ENCODE measurements around the gene AKR1A1. TPM values are rescaled to one million over a fixed set of nuclear protein-coding genes. Genes with fewer than 3 reads are reported as not detected.

Gene AKR1A1
- total RNA-seq, 2 donors from 2014 or later = 44.0 to 57.0 TPM

DNA sequence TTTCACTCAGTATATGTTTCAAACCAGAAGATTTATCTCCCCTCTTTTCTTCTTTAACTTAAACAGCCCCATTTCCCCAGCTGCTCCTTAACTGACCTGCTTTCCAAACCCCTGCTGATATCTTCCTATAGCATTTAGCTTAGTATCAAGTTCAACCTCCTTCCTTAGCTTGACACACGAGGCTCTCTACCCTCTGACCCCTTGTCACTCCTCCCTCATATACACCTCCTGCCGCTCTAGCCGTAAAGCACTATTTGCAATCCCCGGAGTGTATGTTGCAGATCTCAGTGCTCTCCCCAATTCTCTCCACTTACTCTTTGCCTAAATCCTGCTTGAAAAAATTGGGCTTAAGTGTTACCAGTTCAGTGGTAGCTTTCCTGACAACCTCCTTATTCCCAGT is 13.7 kb upstream of the AKR1A1 start:
- no peak overlapping the region for H3K4me3 Mint-ChIP-seq
- ATAC-seq = no peak
- no peaks in the 10 kb centered on the region for H3K36me3 Mint-ChIP-seq (ENCODE audit: low read depth)
- no peaks in the 10 kb centered on the region for H3K27me3 Mint-ChIP-seq
- H3K9me3 ChIP-seq (ENCODE audit: control insufficient read depth, low read length, poor library complexity, severe bottlenecking) = no peaks in the 10 kb centered on the region
- H3K27ac Mint-ChIP-seq = peak overlapping the region; percentile 47
- DNase-seq = no peak
- H3K4me1 Mint-ChIP-seq = peaks cover 11% of the 10 kb centered on the region

GRCh38 chr1:45541193-45541592 is 9.4 kb upstream of the AKR1A1 start:
- no peak for DNase-seq
- H3K36me3 Mint-ChIP-seq (ENCODE audit: low read depth) = no peaks in the 10 kb centered on the region
- no peak overlapping the region for H3K4me3 Mint-ChIP-seq
- H3K27me3 Mint-ChIP-seq = no peaks in the 10 kb centered on the region
- no peak for ATAC-seq
- H3K9me3 ChIP-seq (ENCODE audit: control insufficient read depth, low read length, poor library complexity, severe bottlenecking) = no peaks in the 10 kb centered on the region
- H3K27ac Mint-ChIP-seq = peak overlapping the region; percentile 89
- H3K4me1 Mint-ChIP-seq = peaks cover 34% of the 10 kb centered on the region

DNA sequence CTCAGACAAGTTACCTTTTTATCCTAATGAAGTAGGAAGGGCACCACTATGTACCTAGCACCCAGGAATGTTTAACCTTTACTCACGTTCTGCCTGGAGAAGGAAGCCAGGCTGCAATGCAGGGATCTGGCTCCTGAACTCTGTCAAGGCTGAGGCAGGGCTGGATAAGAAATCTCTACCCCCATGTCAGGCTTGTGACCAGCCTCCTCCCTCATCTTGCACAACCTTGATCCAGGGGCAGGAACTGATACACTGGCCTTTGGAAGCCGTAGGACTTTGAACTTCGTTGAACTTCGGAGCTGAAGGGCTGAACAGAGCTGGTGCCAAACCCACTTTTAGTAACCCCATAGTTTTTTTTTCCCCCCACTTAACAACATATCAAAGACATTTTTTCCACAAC is 8.0 kb upstream of the AKR1A1 start:
- DNase-seq = no peak
- H3K9me3 ChIP-seq (ENCODE audit: control insufficient read depth, low read length, poor library complexity, severe bottlenecking) = no peaks in the 10 kb centered on the region
- H3K27ac Mint-ChIP-seq = peak overlapping the region; percentile 97
- no peaks in the 10 kb centered on the region for H3K27me3 Mint-ChIP-seq
- peaks cover 28% of the 10 kb centered on the region for H3K4me1 Mint-ChIP-seq
- no peak for ATAC-seq
- H3K4me3 Mint-ChIP-seq = no peak overlapping the region
- H3K36me3 Mint-ChIP-seq (ENCODE audit: low read depth) = no peaks in the 10 kb centered on the region

GRCh38 chr1:45543581-45544417 is 6.8 kb upstream of the AKR1A1 start:
- peak overlapping the region; percentile 97 for H3K27ac Mint-ChIP-seq
- H3K4me3 Mint-ChIP-seq = peak overlapping the region; percentile 93
- no peaks in the 10 kb centered on the region for H3K36me3 Mint-ChIP-seq (ENCODE audit: low read depth)
- H3K9me3 ChIP-seq (ENCODE audit: control insufficient read depth, low read length, poor library complexity, severe bottlenecking) = no peaks in the 10 kb centered on the region
- ATAC-seq = peak; percentile 98
- DNase-seq = peak; percentile 55 to 71 (median 58)
- no peaks in the 10 kb centered on the region for H3K27me3 Mint-ChIP-seq
- peaks cover 28% of the 10 kb centered on the region for H3K4me1 Mint-ChIP-seq

DNA sequence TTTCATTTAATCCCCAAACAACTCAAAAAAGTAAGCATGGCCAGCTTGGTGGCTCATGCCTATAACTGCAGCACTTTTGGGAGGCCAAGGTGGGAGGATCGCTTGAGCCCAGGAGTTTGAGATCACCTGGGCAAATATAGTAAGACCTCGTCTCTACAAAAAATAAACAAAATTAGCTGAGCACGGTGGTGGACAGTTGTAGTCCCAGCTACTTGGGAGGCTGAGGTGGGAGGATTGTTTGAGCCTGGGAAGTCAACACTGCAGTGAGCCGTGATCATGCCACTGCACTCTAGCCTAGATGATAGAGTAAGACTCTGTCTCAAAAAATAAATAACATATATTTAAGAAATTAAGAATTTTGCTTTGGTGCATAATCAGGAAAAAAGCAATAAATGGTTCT is 6.1 kb upstream of the AKR1A1 start:
- Mint-ChIP-seq H3K4me1 (peaks cover 28% of the 10 kb centered on the region), H3K4me3 (no peak overlapping the region), H3K27me3 (no peaks in the 10 kb centered on the region), H3K36me3 (ENCODE audit: low read depth) (no peaks in the 10 kb centered on the region), H3K27ac (peak overlapping the region; percentile 97)
- H3K9me3 ChIP-seq (ENCODE audit: control insufficient read depth, low read length, poor library complexity, severe bottlenecking) = no peaks in the 10 kb centered on the region
- DNase-seq (no peak), ATAC-seq (no peak)

DNA sequence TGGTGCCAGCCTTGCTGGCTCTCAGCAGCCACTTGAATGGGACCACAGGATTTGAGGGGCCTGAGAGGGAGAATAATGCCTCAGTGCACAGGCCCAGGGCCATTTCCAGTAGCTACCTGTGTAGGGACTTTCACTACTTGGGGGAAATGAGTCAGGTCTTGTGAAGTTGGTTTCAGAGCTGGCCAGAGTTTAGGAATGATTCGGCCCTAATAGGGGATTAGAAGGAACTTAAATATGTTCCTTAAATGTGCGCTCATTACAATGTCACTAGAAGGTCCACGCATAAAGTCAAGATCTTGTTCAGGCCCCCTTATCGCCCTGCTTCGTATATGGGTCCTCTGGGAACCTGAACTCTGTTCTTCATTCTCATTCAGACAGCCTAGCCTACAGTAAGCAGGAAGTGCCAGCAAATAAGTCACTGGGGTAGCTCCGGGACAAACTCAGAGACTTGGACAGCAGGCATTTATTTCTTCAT is 5.6 kb upstream of the AKR1A1 start:
- ATAC-seq = no peak
- DNase-seq = no peak
- H3K27me3 Mint-ChIP-seq = no peaks in the 10 kb centered on the region
- peak overlapping the region; percentile 97 for H3K27ac Mint-ChIP-seq
- H3K36me3 Mint-ChIP-seq (ENCODE audit: low read depth) = no peaks in the 10 kb centered on the region
- no peaks in the 10 kb centered on the region for H3K9me3 ChIP-seq (ENCODE audit: control insufficient read depth, low read length, poor library complexity, severe bottlenecking)
- H3K4me1 Mint-ChIP-seq = peaks cover 28% of the 10 kb centered on the region
- no peak overlapping the region for H3K4me3 Mint-ChIP-seq

DNA sequence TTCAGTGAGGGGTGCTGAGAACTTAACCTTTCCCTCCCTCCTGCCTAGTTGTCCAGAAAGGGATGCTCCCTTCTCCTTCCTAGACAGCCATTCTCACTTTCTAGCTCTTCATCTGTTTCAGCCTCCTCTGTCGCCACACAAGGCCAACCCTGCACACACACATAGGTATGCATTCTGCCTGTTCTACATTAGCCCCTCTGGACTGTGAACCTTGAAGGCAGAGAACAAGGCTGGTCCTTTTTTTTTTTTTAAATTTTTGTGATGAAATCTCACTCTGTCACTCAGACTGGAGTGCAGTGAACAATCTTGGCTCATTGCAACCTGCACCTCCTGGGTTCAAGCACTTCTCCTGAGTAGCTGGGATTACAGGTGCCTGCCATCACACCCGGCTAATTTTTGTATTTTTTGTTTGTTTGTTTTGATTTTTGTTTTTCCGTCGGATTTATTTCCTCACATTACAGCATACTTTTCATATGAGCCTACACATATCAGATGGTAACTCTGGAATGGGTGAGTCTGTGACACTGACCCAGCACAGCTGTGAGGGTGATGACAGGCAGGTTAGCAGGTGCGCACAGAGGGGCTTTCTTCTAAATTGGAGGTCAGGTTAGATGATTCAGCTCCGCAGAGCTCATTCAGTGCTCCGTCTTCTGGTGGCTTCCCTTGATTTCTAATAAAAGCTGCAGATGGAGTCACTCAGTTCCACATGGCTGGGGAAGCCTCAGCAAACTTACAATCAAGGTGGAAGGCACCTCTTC is 4.9 kb upstream of the AKR1A1 start:
- no peaks in the 10 kb centered on the region for H3K27me3 Mint-ChIP-seq
- ATAC-seq (no peak), DNase-seq (no peak)
- peaks cover 29% of the 10 kb centered on the region for H3K4me1 Mint-ChIP-seq
- H3K27ac Mint-ChIP-seq = peak overlapping the region; percentile 97
- no peak overlapping the region for H3K4me3 Mint-ChIP-seq
- no peaks in the 10 kb centered on the region for H3K36me3 Mint-ChIP-seq (ENCODE audit: low read depth)
- H3K9me3 ChIP-seq (ENCODE audit: control insufficient read depth, low read length, poor library complexity, severe bottlenecking) = no peaks in the 10 kb centered on the region

GRCh38 chr1:45551684-45552083 is 1.1 kb downstream of the AKR1A1 start:
- peak overlapping the region; percentile 92 for H3K27ac Mint-ChIP-seq
- H3K4me3 Mint-ChIP-seq = peak overlapping the region; percentile 94
- peaks cover 3% of the 10 kb centered on the region for H3K36me3 Mint-ChIP-seq (ENCODE audit: low read depth)
- ATAC-seq (no peak), DNase-seq (no peak)
- no peaks in the 10 kb centered on the region for H3K9me3 ChIP-seq (ENCODE audit: control insufficient read depth, low read length, poor library complexity, severe bottlenecking)
- no peaks in the 10 kb centered on the region for H3K27me3 Mint-ChIP-seq
- peaks cover 18% of the 10 kb centered on the region for H3K4me1 Mint-ChIP-seq

GRCh38 chr1:45552331-45552730 is 1.7 kb downstream of the AKR1A1 start:
- H3K4me3 Mint-ChIP-seq = no peak overlapping the region
- peaks cover 18% of the 10 kb centered on the region for H3K4me1 Mint-ChIP-seq
- peak overlapping the region; percentile 73 for H3K27ac Mint-ChIP-seq
- ATAC-seq (no peak), DNase-seq (no peak)
- no peaks in the 10 kb centered on the region for H3K27me3 Mint-ChIP-seq
- no peaks in the 10 kb centered on the region for H3K9me3 ChIP-seq (ENCODE audit: control insufficient read depth, low read length, poor library complexity, severe bottlenecking)
- H3K36me3 Mint-ChIP-seq (ENCODE audit: low read depth) = peaks cover 3% of the 10 kb centered on the region

GRCh38 chr1:45554198-45554597 is 3.6 kb downstream of the AKR1A1 start:
- H3K4me3 Mint-ChIP-seq = no peak overlapping the region
- no peak overlapping the region for H3K27ac Mint-ChIP-seq
- no peaks in the 10 kb centered on the region for H3K27me3 Mint-ChIP-seq
- H3K4me1 Mint-ChIP-seq = peaks cover 19% of the 10 kb centered on the region
- DNase-seq (no peak), ATAC-seq (no peak)
- no peaks in the 10 kb centered on the region for H3K9me3 ChIP-seq (ENCODE audit: control insufficient read depth, low read length, poor library complexity, severe bottlenecking)
- H3K36me3 Mint-ChIP-seq (ENCODE audit: low read depth) = peaks cover 3% of the 10 kb centered on the region

DNA sequence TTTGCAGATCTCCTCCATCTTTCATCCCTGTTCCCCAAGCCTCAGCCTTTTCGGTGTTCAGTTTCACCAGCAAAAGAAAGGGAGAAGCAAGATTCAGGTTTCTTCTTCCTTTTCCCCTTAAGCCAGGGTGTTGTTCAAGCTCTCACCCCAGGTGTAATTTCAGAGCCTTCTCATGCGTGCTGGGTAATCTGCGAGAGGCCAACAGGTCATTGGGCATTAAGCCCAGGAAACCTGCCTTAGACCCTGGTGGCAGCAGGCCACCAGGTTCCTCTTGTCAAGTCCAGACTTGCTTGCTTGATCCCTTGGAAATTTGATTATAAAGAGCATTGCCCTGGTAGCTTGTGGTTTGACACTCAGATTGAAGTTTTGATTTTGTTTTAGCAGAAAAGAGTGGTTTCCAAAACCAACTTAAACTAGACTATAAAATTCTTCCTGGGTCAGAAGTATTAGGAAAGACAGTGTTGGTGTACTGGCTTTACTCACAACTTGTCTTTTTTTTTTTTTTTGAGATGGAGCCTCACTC is 6.9 kb downstream of the AKR1A1 start:
- H3K4me1 Mint-ChIP-seq = peaks cover 4% of the 10 kb centered on the region
- peaks cover 1% of the 10 kb centered on the region for H3K36me3 Mint-ChIP-seq (ENCODE audit: low read depth)
- H3K27me3 Mint-ChIP-seq = no peaks in the 10 kb centered on the region
- no peaks in the 10 kb centered on the region for H3K9me3 ChIP-seq (ENCODE audit: control insufficient read depth, low read length, poor library complexity, severe bottlenecking)
- DNase-seq (no peak), ATAC-seq (no peak)
- no peak overlapping the region for H3K27ac Mint-ChIP-seq
- no peak overlapping the region for H3K4me3 Mint-ChIP-seq

GRCh38 chr1:45563843-45564242 is 13.2 kb downstream of the AKR1A1 start:
- H3K4me1 Mint-ChIP-seq = peaks cover 5% of the 10 kb centered on the region
- H3K27me3 Mint-ChIP-seq = no peaks in the 10 kb centered on the region
- DNase-seq (no peak), ATAC-seq (no peak)
- peaks cover 10% of the 10 kb centered on the region for H3K36me3 Mint-ChIP-seq (ENCODE audit: low read depth)
- no peak overlapping the region for H3K4me3 Mint-ChIP-seq
- no peaks in the 10 kb centered on the region for H3K9me3 ChIP-seq (ENCODE audit: control insufficient read depth, low read length, poor library complexity, severe bottlenecking)
- H3K27ac Mint-ChIP-seq = no peak overlapping the region

- H3K9me3 ChIP-seq (ENCODE audit: control insufficient read depth, low read length, poor library complexity, severe bottlenecking) = no peaks in the 10 kb centered on the region
- peaks cover 10% of the 10 kb centered on the region for H3K36me3 Mint-ChIP-seq (ENCODE audit: low read depth)
- peaks cover 5% of the 10 kb centered on the region for H3K4me1 Mint-ChIP-seq
- H3K27me3 Mint-ChIP-seq = no peaks in the 10 kb centered on the region
- DNase-seq (no peak), ATAC-seq (no peak)
- H3K4me3 Mint-ChIP-seq = no peak overlapping the region
- H3K27ac Mint-ChIP-seq = no peak overlapping the region
Measured at GRCh38 chr1:45566722-45567121, 16.1 kb downstream of the AKR1A1 start.
